Liver (tissue), 9 donors: Measurements from ENCODE around the gene GABRA5. TPM values are rescaled to one million over a fixed set of nuclear protein-coding genes. Genes with fewer than 3 reads are reported as not detected.

Experiments
- DNase-seq: peaks from one replicate; pipeline ENCODE4 v3.0.0-alpha.2; 2017; ENCODE audit warnings: low spot score
- H3K27ac ChIP-seq, 2 donors: one replicate each; pipeline ENCODE4 v1.7.0; 2013; ENCODE audit warnings: inconsistent platforms in 2 of 2, low read length in 2 of 2, control low read depth in 1 of 2, low read depth in 1 of 2, mild to moderate bottlenecking in 1 of 2
- H3K27me3 ChIP-seq, 4 donors: one replicate each; pipeline versions ENCODE4 v1.6.1 to v1.7.0; 2013; ENCODE audit warnings: low read length in 3 of 4, inconsistent platforms in 1 of 4, mild to moderate bottlenecking in 1 of 4, moderate library complexity in 1 of 4; ENCODE audit not compliant: control insufficient read depth in 4 of 4, insufficient read depth in 4 of 4
- H3K36me3 ChIP-seq, 4 donors: one replicate each; pipeline versions ENCODE4 v1.6.1 to v1.7.0; 2013; ENCODE audit warnings: low read length in 3 of 4, mild to moderate bottlenecking in 3 of 4, low read depth in 1 of 4, moderate library complexity in 1 of 4; ENCODE audit not compliant: control insufficient read depth in 4 of 4, insufficient read depth in 3 of 4
- H3K4me1 ChIP-seq, 4 donors: one replicate each; pipeline versions ENCODE4 v1.6.1 to v1.7.0; 2013; ENCODE audit warnings: low read length in 3 of 4, mild to moderate bottlenecking in 3 of 4, moderate library complexity in 1 of 4; ENCODE audit not compliant: control insufficient read depth in 4 of 4, insufficient read depth in 4 of 4
- H3K4me3 ChIP-seq, 3 donors: one replicate each; pipeline versions ENCODE4 v1.6.1 to v1.7.0; 2013; ENCODE audit warnings: low read length in 3 of 3, control low read depth in 1 of 3, low read depth in 1 of 3, mild to moderate bottlenecking in 1 of 3
- H3K9ac ChIP-seq, 2 donors: one replicate each; pipeline ENCODE4 v1.7.0; 2013; ENCODE audit warnings: low read length in 2 of 2, mild to moderate bottlenecking in 2 of 2, moderate library complexity in 2 of 2, control low read depth in 1 of 2, low read depth in 1 of 2
- H3K9me3 ChIP-seq, 4 donors: one replicate each; pipeline versions ENCODE4 v1.6.1 to v1.7.0; 2013; ENCODE audit warnings: low read length in 3 of 4; ENCODE audit not compliant: control insufficient read depth in 4 of 4
- EGR1 ChIP-seq, 2 donors: IDR thresholded peaks; 2 replicates each; pipeline ENCODE4 v1.6.1; 2016 to 2018; ENCODE audit warnings: antibody characterized with exemption in 2 of 2, low read depth in 2 of 2
- FOXA1 ChIP-seq: IDR thresholded peaks from 2 replicates; pipeline ENCODE4 v1.6.1; 2016; ENCODE audit warnings: antibody characterized with exemption
- FOXA2 ChIP-seq: IDR thresholded peaks from 2 replicates; pipeline ENCODE4 v1.6.1; 2016; ENCODE audit warnings: antibody characterized with exemption
- GABPA ChIP-seq, 2 donors: IDR thresholded peaks in 1 of 2; conservative IDR thresholded peaks in 1 of 2; 2 replicates each; pipeline ENCODE4 v1.6.1; 2016; ENCODE audit warnings: antibody characterized with exemption in 2 of 2, mild to moderate bottlenecking in 1 of 2, moderate library complexity in 1 of 2
- HNF4A ChIP-seq, 2 donors: conservative IDR thresholded peaks; 2 replicates each; pipeline ENCODE4 v1.6.1; 2016; ENCODE audit warnings: antibody characterized with exemption in 2 of 2, mild to moderate bottlenecking in 2 of 2
- HNF4G ChIP-seq: IDR thresholded peaks from 2 replicates; pipeline ENCODE4 v1.6.1; 2016; ENCODE audit warnings: antibody characterized with exemption
- JUND ChIP-seq, 2 donors: IDR thresholded peaks; 2 replicates each; pipeline ENCODE4 v1.6.1; 2016; ENCODE audit warnings: antibody characterized with exemption in 2 of 2
- RXRA ChIP-seq, 2 donors: IDR thresholded peaks; 2 replicates each; pipeline ENCODE4 v1.6.1; 2017 to 2018; ENCODE audit warnings: antibody characterized with exemption in 2 of 2, mild to moderate bottlenecking in 1 of 2
- SP1 ChIP-seq: IDR thresholded peaks from 2 replicates; pipeline ENCODE4 v1.6.1; 2018; ENCODE audit warnings: antibody characterized with exemption, mild to moderate bottlenecking
- TAF1 ChIP-seq: conservative IDR thresholded peaks from 2 replicates; pipeline ENCODE4 v1.6.1; 2016; ENCODE audit warnings: antibody characterized with exemption, mild to moderate bottlenecking
- YY1 ChIP-seq: IDR thresholded peaks from 2 replicates; pipeline ENCODE4 v1.6.1; 2016; ENCODE audit warnings: antibody characterized with exemption, mild to moderate bottlenecking
- WGBS: extraction: QIAGEN DNeasy Blood & Tissue Kit; methylation state at CpG from one replicate; pipeline ENCODE4 v1.1.7; 2013; 5-methylcytosine and 5-hydroxymethylcytosine counted together
- polyA plus RNA-seq, 2 donors: library from polyadenylated mRNA; stranded (reverse) in 1 of 2; unstranded in 1 of 2; fragments of 200-250 nt in 1 of 2; fragments of >200 nt in 1 of 2; fragmentation: Nextera tagmentation in 1 of 2; extraction: Ambion mirVana in 1 of 2; gene quantifications; one replicate each; pipeline versions ENCODE4 v1.2.1 to v1.2.3, GENCODE V29; 2013 to 2015
- total RNA-seq, 2 donors: library from RNA; depleted of rRNA; stranded (reverse); fragments of >200 nt; gene quantifications; one replicate each; pipeline ENCODE4 v1.2.3, GENCODE V29; 2014
- TF ChIP-seq, protein P1 (sequence below): IDR thresholded peaks from 2 replicates; pipeline ENCODE4 v1.6.1; 2016; ENCODE audit warnings: antibody characterized with exemption
- TF ChIP-seq, protein P2 (sequence below): IDR thresholded peaks from 2 replicates; pipeline ENCODE4 v1.6.1; 2016; ENCODE audit warnings: antibody characterized with exemption
- TF ChIP-seq, protein P3 (sequence below): fragments of 150-350 bp; IDR thresholded peaks from 2 replicates; pipeline ENCODE4 v1.5.1; 2017; ENCODE audit warnings: improper control_type of control experiment, low read depth, low read length; ENCODE audit not compliant: missing input control
- TF ChIP-seq, protein P4 (sequence below): IDR thresholded peaks from 2 replicates; pipeline ENCODE4 v1.6.1; 2016; ENCODE audit warnings: antibody characterized with exemption
- TF ChIP-seq, protein P5 (sequence below): IDR thresholded peaks from 2 replicates; pipeline ENCODE4 v1.6.1; 2016; ENCODE audit warnings: antibody characterized with exemption, mild to moderate bottlenecking
- donor health status: healthy.
- donor health status: healthy.
- donor health status: healthy.
- donor health status: healthy.
- donor health status: healthy.

GABRA5 gene
- total and polyA plus RNA-seq, 4 donors: not detected

DNA sequence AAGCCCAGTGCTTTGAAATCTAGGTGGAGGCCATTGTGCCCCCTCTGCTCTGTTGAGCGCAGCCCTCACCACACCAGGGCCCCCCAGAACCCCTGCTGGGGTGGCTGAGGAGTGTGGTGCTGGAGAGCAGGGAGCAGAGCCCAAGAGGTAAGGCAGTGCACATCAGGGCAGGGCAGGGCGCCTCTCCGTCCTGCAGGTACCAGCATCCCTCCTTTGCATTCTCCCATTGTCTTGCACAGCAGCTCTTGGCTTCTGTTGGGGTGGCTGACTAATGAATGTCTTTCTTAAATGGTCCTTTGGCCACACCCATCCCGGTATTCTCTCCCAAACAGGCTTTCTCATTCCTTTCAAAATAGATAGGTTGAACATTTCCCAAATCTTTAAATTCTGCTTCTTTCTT, 62.7 kb downstream of the GABRA5 start:
- TF ChIP-seq, protein P1, sequence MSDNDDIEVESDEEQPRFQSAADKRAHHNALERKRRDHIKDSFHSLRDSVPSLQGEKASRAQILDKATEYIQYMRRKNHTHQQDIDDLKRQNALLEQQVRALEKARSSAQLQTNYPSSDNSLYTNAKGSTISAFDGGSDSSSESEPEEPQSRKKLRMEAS: no peak
- TF ChIP-seq JUND (IDR thresholded peaks at IDR 0.05) (no peak), TAF1 (no peak), FOXA2 (no peak), SP1 (no peak), HNF4G (no peak), HNF4A (conservative IDR thresholded peaks at IDR 0.05) (no peak), GABPA (IDR thresholded peaks at IDR 0.05 in 1 of 2, conservative IDR thresholded peaks at IDR 0.05 in 1 of 2) (no peak), EGR1 (IDR thresholded peaks at IDR 0.05; ENCODE audit: low read depth in 2 of 2) (no peak), RXRA (IDR thresholded peaks at IDR 0.05) (no peak), FOXA1 (no peak), YY1 (no peak)
- TF ChIP-seq, protein P2, sequence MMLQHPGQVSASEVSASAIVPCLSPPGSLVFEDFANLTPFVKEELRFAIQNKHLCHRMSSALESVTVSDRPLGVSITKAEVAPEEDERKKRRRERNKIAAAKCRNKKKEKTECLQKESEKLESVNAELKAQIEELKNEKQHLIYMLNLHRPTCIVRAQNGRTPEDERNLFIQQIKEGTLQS: no peak
- TF ChIP-seq, protein P3, sequence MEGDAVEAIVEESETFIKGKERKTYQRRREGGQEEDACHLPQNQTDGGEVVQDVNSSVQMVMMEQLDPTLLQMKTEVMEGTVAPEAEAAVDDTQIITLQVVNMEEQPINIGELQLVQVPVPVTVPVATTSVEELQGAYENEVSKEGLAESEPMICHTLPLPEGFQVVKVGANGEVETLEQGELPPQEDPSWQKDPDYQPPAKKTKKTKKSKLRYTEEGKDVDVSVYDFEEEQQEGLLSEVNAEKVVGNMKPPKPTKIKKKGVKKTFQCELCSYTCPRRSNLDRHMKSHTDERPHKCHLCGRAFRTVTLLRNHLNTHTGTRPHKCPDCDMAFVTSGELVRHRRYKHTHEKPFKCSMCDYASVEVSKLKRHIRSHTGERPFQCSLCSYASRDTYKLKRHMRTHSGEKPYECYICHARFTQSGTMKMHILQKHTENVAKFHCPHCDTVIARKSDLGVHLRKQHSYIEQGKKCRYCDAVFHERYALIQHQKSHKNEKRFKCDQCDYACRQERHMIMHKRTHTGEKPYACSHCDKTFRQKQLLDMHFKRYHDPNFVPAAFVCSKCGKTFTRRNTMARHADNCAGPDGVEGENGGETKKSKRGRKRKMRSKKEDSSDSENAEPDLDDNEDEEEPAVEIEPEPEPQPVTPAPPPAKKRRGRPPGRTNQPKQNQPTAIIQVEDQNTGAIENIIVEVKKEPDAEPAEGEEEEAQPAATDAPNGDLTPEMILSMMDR: no peak
- TF ChIP-seq, protein P4, sequence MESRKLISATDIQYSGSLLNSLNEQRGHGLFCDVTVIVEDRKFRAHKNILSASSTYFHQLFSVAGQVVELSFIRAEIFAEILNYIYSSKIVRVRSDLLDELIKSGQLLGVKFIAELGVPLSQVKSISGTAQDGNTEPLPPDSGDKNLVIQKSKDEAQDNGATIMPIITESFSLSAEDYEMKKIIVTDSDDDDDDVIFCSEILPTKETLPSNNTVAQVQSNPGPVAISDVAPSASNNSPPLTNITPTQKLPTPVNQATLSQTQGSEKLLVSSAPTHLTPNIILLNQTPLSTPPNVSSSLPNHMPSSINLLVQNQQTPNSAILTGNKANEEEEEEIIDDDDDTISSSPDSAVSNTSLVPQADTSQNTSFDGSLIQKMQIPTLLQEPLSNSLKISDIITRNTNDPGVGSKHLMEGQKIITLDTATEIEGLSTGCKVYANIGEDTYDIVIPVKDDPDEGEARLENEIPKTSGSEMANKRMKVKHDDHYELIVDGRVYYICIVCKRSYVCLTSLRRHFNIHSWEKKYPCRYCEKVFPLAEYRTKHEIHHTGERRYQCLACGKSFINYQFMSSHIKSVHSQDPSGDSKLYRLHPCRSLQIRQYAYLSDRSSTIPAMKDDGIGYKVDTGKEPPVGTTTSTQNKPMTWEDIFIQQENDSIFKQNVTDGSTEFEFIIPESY: no peak
- H3K4me3 ChIP-seq: no peak overlapping the region
- H3K27ac ChIP-seq: no peak overlapping the region
- 68% methylated on average over 4 of the region's 4 CpGs for WGBS
- H3K9ac ChIP-seq: no peak overlapping the region
- DNase-seq: no peak
- no peaks in the 10 kb centered on the region for H3K9me3 ChIP-seq
- H3K4me1 ChIP-seq: no peaks in the 10 kb centered on the region
- peaks cover 0 to 7% (median 0%) of the 10 kb centered on the region in 4 donors for H3K27me3 ChIP-seq
- no peaks in the 10 kb centered on the region for H3K36me3 ChIP-seq

DNA sequence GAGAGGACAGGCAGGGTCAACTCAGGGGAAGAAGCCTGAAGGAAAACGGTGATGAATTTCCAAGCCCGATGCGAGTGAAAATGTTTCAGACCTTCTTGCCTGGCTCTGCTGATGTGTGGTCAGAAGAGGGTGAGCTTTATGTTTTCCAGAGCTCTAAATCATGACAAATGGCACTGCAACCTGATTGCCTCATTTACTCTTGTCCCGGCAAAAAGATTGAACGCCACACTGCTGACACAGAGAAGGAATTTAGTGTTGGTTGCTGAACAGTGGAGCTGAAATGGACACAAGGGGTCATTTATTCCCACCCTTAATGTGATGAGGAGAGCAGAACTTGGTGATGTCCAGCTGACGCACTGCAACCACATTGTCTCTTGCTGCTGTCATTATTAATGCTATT, 68.0 kb downstream of the GABRA5 start:
- Histone ChIP-seq H3K27me3 (no peaks in the 10 kb centered on the region), H3K9me3 (no peaks in the 10 kb centered on the region), H3K4me3 (no peak overlapping the region), H3K27ac (no peak overlapping the region), H3K4me1 (no peaks in the 10 kb centered on the region), H3K9ac (no peak overlapping the region), H3K36me3 (no peaks in the 10 kb centered on the region)
- no peak for DNase-seq
- no peak for TF ChIP-seq GABPA (IDR thresholded peaks at IDR 0.05 in 1 of 2, conservative IDR thresholded peaks at IDR 0.05 in 1 of 2)
- no peak for TF ChIP-seq FOXA1
- TF ChIP-seq EGR1 (IDR thresholded peaks at IDR 0.05; ENCODE audit: low read depth in 2 of 2): no peak
- TF ChIP-seq RXRA (IDR thresholded peaks at IDR 0.05): no peak
- no peak for TF ChIP-seq YY1
- TF ChIP-seq, protein P4: no peak
- TF ChIP-seq, protein P5, sequence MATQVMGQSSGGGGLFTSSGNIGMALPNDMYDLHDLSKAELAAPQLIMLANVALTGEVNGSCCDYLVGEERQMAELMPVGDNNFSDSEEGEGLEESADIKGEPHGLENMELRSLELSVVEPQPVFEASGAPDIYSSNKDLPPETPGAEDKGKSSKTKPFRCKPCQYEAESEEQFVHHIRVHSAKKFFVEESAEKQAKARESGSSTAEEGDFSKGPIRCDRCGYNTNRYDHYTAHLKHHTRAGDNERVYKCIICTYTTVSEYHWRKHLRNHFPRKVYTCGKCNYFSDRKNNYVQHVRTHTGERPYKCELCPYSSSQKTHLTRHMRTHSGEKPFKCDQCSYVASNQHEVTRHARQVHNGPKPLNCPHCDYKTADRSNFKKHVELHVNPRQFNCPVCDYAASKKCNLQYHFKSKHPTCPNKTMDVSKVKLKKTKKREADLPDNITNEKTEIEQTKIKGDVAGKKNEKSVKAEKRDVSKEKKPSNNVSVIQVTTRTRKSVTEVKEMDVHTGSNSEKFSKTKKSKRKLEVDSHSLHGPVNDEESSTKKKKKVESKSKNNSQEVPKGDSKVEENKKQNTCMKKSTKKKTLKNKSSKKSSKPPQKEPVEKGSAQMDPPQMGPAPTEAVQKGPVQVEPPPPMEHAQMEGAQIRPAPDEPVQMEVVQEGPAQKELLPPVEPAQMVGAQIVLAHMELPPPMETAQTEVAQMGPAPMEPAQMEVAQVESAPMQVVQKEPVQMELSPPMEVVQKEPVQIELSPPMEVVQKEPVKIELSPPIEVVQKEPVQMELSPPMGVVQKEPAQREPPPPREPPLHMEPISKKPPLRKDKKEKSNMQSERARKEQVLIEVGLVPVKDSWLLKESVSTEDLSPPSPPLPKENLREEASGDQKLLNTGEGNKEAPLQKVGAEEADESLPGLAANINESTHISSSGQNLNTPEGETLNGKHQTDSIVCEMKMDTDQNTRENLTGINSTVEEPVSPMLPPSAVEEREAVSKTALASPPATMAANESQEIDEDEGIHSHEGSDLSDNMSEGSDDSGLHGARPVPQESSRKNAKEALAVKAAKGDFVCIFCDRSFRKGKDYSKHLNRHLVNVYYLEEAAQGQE: no peak
- TF ChIP-seq, protein P2: no peak
- WGBS: 86% methylated on average over 6 of the region's 6 CpGs
